ENCODE measurements around the gene RRN3.
"Not testable (repeated sequence)": the region's sequence is repeated elsewhere in the genome, so short reads cannot be mapped to it uniquely, and the experiment has no call there.

Gene RRN3, protein sequence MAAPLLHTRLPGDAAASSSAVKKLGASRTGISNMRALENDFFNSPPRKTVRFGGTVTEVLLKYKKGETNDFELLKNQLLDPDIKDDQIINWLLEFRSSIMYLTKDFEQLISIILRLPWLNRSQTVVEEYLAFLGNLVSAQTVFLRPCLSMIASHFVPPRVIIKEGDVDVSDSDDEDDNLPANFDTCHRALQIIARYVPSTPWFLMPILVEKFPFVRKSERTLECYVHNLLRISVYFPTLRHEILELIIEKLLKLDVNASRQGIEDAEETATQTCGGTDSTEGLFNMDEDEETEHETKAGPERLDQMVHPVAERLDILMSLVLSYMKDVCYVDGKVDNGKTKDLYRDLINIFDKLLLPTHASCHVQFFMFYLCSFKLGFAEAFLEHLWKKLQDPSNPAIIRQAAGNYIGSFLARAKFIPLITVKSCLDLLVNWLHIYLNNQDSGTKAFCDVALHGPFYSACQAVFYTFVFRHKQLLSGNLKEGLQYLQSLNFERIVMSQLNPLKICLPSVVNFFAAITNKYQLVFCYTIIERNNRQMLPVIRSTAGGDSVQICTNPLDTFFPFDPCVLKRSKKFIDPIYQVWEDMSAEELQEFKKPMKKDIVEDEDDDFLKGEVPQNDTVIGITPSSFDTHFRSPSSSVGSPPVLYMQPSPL

DNA sequence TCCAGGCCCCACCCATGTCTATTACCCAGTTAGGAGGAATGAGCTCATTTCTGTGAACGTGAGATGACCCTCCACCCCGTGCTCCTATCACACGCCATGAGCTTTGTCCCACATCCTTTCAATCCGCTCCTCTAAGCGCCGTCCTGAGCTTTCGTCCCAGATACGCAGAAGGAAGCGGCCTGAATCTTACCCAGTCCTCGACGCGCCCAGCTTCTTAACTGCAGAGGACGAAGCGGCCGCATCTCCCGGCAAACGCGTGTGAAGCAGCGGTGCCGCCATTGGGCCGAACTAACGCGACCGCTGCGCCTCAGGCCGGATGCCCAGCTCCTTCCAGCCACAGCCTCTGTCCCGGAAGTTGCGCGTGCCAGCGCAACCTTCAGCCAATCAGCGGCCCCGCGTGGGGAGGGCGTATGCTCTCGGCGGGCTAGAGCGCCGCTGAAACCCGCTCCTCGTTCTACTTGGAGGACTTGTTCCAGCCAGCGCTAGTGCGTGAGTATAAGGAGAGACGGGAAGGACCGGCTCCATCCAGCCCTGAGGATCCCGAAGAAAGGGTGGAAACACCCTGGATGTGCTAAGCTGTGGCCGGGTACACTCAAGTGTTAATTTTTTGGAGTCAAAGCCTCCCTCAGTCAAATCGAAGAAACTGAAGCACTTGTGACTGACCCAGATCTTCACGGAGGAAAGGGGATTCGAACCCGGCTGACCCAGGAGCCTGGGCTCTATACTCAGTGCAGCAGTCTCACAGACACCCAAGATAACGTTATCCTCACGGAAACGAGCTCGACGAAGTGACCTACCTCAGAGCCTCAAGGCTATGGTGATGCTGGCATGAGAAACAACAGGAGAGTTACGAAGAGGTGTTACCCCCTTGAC, at the start of gene RRN3:
Gene RRN3, minus strand, starts transcription at position 318 of the 873 bp plus-strand sequence. Its CDS starts 39 bp downstream, at position 279.
- peak; percentile 60 to 77 (median 68) for DNase-seq

DNA sequence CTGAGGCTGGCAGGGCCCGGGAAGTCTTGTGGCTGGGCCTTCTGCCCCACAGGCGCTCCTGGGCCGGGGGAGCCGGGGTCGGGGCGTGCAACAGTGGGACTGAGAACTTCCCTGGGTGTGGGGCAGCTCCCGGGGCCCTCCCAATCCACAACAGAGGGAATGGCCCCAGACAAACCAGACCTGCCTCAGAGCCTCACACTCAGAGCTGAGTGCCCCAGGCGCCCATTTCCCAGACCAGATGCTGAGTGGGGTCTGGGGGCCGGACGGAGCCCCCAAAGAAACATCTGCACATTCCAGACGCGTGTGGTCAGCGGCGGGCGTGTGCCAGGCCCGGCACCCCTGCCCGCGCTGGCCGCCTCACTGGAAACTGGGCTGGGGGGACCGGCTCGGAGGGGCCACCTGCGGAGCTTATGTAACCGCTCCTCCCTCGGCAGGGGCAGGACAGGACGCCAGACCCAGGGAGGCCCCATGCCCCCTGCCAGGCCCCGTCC, 49.6 kb upstream of the RRN3 start:
- DNase-seq, result not testable (repeated sequence)

GRCh38 chr16:15142891-15143600, 49.0 kb upstream of the RRN3 start:
- DNase-seq, result not testable (repeated sequence)

GRCh38 chr16:15142107-15142890, 48.2 kb upstream of the RRN3 start:
- DNase-seq, result not testable (repeated sequence)

GRCh38 chr16:15141586-15141985, 47.5 kb upstream of the RRN3 start:
- DNase-seq, result no peak

DNA sequence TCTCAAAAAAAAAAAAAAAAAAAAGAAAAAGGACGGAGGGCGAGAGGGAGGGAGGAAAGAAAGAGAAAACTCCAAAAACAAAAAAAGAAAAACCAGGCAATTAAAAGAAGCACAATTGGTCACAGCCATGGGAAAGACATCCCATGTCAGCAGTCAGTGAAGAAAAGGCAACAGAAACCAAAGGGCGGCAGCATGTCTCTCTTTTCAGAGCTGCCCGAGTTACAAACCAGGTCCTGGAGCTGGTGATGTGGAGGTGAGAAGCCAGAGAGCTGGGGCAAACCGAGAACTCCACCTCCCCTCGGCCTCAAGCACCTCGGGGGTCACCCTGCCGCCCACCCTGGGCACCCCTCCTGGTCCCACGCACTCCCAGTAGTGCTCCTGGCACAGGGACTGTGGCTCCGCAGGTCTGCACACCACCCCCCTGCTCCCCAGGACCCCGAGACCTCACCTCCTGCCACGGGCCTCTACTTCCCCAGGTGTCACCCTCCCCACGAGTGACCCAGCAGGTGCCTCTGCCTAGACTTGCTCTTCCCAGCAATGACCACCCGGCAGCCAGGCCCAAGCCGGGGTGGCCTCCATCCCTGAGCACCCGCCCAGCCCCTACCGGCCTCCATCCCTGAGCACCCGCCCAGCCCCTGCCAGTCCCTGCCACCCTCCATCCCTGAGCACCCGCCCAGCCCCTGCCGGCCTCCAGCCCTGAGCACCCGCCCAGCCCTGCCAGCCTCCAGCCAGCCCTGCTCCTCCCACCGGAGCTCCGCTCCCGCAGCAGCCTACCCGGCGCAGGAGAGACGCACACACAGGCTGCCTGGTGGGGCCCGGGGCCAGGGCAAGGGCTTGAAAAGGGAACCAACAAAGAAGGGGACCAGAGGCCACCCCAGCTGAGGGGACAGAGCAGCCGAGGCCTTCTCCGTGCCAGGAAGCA, 46.6 kb upstream of the RRN3 start:
- DNase-seq, result not testable (repeated sequence)

GRCh38 chr16:15137514-15137913, 43.4 kb upstream of the RRN3 start:
- DNase-seq, result not testable (repeated sequence)

DNA sequence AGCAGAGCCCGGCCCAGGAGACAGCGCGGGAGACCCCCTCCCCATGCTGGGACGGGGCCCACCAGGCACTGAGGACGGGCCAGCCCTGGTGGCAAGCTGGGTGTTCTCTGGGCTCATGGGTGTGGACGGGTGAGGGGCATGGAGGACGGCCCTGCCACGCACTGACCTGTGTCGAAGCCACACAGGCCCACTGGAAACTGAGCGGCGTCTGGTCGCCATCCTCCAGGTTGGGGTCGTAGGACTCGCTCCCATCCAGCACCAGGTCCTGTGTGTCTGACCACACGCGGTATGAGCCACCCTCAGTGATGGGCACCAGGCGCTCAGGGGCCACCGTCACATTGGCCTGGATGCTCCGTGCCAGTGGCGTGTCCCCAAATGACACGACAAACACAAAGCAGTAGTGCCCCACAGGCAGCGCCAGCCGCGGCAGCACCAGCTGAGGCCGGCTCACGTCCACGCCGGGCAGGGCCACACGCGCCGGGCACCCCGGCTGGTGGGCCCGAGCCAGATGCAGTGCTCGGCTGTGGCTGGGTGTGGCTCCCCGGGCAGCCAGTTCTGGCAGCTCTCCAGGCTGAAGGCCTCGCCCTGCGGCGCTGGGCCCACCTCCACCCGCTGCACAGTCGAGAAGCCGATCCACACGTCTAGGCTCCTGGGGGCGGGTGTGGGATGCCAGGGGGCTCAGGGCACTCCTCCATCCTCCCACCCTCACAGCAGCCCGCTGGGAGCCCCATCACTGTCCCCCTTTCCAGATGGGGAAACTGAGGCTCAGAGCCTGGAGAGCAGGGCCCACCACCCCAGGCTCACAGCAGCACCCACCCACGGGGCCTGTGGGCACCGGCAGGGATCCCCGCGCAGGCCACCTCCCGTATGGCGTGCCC, 41.6 kb upstream of the RRN3 start:
- not testable (repeated sequence) for DNase-seq

DNA sequence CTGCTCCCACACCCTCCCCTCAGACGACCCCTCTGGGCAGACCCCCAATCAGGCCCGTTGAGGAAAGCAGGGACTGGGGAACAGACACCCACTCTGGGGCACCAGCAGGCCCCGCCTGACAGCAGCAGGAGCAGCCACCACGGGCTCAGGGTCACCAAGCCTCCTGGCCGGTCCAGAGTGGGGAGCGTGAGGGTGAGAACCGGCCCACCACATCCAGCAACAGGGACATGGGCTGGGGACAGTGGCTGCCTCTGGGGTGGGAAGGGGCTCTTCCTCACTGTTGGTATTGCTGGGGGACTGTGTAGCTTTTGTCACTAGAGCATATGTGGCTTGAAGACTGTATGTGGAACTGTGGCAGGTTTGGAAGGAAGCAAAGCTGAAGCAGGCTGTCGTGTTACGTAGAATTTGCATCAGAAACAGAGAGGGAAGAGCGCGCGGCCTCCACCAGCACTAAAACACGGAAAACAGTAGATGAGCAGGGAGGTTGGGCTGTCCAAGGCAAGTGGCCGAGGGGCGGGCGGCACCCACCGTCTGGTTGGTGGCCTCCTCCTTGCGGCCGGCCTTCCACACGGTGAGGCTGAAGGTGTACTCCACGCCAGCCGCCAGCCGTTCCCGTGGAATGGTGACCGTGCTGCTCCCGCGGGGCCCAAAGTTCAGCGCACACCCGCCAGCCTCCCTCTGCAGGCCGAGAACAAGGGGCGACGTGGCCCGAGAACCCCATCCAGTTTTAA, 40.8 kb upstream of the RRN3 start:
- DNase-seq, result not testable (repeated sequence)

GRCh38 chr16:15133554-15133953, 39.5 kb upstream of the RRN3 start:
- not testable (repeated sequence) for DNase-seq

DNA sequence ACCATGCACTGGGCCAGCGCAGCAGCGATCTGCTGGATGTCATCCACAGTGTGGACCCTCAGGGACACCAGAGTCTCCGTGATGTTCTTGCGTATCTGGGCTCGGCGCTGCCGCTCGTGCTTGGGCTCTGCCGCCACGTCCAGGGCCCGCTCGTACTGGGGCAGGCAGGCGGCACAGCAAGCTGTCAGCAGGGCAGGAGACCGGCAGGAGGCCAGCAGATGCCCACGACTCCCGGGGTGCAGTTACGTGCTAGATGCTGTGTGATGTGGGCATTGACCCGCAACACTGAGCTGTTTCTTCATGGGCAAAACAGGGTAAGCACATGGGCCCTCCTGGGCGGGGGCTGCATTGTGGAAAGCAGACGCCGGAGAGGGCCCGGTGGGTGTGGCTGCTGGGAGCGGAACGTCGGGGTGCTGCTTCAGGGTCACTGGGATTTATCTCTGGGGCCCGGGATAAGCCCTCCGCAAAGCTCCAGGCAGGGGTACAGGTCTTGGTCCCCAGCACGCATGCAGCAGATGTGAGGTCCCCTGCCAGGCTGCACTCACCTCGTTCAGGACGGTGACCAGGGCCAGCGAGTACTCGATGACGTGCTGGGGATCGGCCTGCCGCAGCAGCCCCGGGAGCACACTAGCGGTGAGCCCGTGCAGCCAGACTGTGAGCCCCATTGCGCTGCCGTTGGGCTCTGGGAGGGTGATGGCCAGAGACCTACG, 38.8 kb upstream of the RRN3 start:
- not testable (repeated sequence) for DNase-seq

- DNase-seq, result not testable (repeated sequence)
Observed at GRCh38 chr16:15130943-15131700, 37.0 kb upstream of the RRN3 start.

- not testable (repeated sequence) for DNase-seq
Observed at GRCh38 chr16:15130256-15130932, 36.3 kb upstream of the RRN3 start.

DNA sequence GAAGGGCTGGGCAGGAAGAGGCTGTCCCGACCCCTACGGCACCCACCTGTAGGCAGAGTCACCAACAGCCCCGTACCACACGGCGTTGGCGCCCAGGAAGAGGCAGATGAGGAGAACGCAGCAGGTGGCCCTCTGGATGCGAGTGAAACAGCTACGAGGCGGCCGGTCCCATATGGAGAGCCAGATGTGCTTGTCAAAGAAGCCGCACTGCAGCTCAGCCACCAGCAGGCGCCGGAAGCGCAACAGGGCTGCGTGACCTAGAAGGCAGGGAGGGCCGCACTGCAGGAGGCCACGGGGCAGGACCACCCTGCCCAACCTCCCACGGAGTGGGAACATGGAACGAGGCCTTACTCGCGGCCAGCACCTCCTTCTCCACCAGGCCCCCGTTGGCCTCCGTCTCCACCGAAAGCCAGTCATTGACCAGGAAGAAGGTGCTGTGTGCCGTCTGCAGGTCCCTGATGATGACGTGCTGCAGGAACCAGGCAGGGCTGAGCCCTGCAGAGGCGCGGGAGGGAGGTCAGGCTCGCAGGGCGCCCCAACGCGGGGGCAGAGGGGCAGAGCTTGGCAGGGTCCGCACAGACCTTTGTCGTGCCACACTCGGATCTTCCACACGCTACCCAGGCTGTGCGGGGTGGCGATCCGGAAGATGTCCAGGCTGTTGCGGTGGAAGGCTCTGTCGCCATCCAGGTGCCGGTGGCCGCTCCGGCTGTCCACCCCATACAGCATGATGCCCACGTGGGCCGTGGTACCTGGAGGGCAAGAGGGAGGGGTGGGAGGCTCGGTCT, 33.8 kb upstream of the RRN3 start:
- not testable (repeated sequence) for DNase-seq

GRCh38 chr16:15100372-15100987, 6.4 kb upstream of the RRN3 start:
- not testable (repeated sequence) for DNase-seq
